HepG2 (cell line): Measurements from ENCODE around the gene CCND1. TPM values are rescaled to one million over a fixed set of nuclear protein-coding genes. Genes with fewer than 3 reads are reported as not detected.

Source experiments
- BORCS8-MEF2B ChIP-seq: sonication (generic); formaldehyde crosslinking; IDR thresholded peaks from 2 replicates; pipeline ENCODE4 v1.8.0; 2022; ENCODE audit warnings: mild to moderate bottlenecking, missing genetic modification reagents
- DMAP1 ChIP-seq: IDR thresholded peaks from 2 replicates; pipeline ENCODE4 v1.6.1; 2016
- DMTF1 ChIP-seq: sonication (generic); formaldehyde crosslinking; IDR thresholded peaks from 2 replicates; pipeline ENCODE4 v1.4.0; 2020; ENCODE audit warnings: mild to moderate bottlenecking, missing genetic modification reagents
- E2F1 ChIP-seq: sonication (generic); formaldehyde crosslinking; IDR thresholded peaks from 2 replicates; pipeline ENCODE4 v1.5.0; 2020; ENCODE audit warnings: missing genetic modification reagents
- GABPB1 ChIP-seq: IDR thresholded peaks from 2 replicates; pipeline ENCODE4 v1.6.1; 2016; ENCODE audit warnings: mild to moderate bottlenecking, missing genetic modification reagents, moderate library complexity, missing compliant biosample characterization
- HIVEP1 ChIP-seq: sonication (generic); formaldehyde crosslinking; IDR thresholded peaks from 2 replicates; pipeline ENCODE4 v1.4.0; 2020; ENCODE audit warnings: mild to moderate bottlenecking, missing genetic modification reagents
- HNRNPK ChIP-seq: fragments of 200-400 bp; formaldehyde crosslinking; IDR thresholded peaks from 2 replicates; pipeline ENCODE4 v1.6.1; 2018; ENCODE audit warnings: low read length, low read depth, moderate library complexity, mild to moderate bottlenecking; ENCODE audit not compliant: poor library complexity, severe bottlenecking
- HNRNPL ChIP-seq: fragments of 200-400 bp; formaldehyde crosslinking; IDR thresholded peaks from 2 replicates; pipeline ENCODE4 v1.6.1; 2017; ENCODE audit warnings: mild to moderate bottlenecking, low read depth, low read length
- MIER2 ChIP-seq: IDR thresholded peaks from 2 replicates; pipeline ENCODE4 v1.6.1; 2016; ENCODE audit warnings: missing biosample characterization, missing genetic modification reagents
- MLLT10 ChIP-seq: sonication (generic); formaldehyde crosslinking; IDR thresholded peaks from 2 replicates; pipeline ENCODE4 v1.4.0; 2020; ENCODE audit warnings: missing genetic modification reagents
- NFKB2 ChIP-seq: sonication (generic); formaldehyde crosslinking; IDR thresholded peaks from 2 replicates; pipeline ENCODE4 v1.4.0; 2020; ENCODE audit warnings: missing genetic modification reagents, borderline replicate concordance
- NKX3-1 ChIP-seq: sonication (generic); formaldehyde crosslinking; IDR thresholded peaks from 2 replicates; pipeline ENCODE4 v1.5.0; 2020; ENCODE audit warnings: missing genetic modification reagents
- PRPF4 ChIP-seq: fragments of 200-400 bp; formaldehyde crosslinking; IDR thresholded peaks from 2 replicates; pipeline ENCODE4 v1.6.1; 2016; ENCODE audit warnings: low read length, low read depth; ENCODE audit not compliant: poor library complexity, severe bottlenecking
- RFXAP ChIP-seq: sonication (generic); formaldehyde crosslinking; IDR thresholded peaks from 2 replicates; pipeline ENCODE4 v1.4.0; 2020; ENCODE audit warnings: missing genetic modification reagents, borderline replicate concordance
- SNAPC4 ChIP-seq: sonication (generic); formaldehyde crosslinking; IDR thresholded peaks from 2 replicates; pipeline ENCODE4 v1.4.0; 2020; ENCODE audit warnings: mild to moderate bottlenecking, missing genetic modification reagents
- SP4 ChIP-seq: sonication (generic); formaldehyde crosslinking; IDR thresholded peaks from 2 replicates; pipeline ENCODE4 v1.8.1; 2023; ENCODE audit warnings: mild to moderate bottlenecking, missing genetic modification reagents
- ZFAT ChIP-seq: sonication (generic); formaldehyde crosslinking; conservative IDR thresholded peaks from 2 replicates; pipeline ENCODE4 v1.8.1; 2023; ENCODE audit warnings: missing genetic modification reagents, inconsistent platforms
- ZFP37 ChIP-seq: sonication (generic); formaldehyde crosslinking; IDR thresholded peaks from 2 replicates; pipeline ENCODE4 v1.4.0; 2020; ENCODE audit warnings: missing genetic modification reagents, borderline replicate concordance
- ZNF260 ChIP-seq: sonication (generic); formaldehyde crosslinking; IDR thresholded peaks from 2 replicates; pipeline ENCODE4 v1.4.0; 2020; ENCODE audit warnings: missing genetic modification reagents, low read depth, mild to moderate bottlenecking, borderline replicate concordance
- ZNF30 ChIP-seq: sonication (generic); formaldehyde crosslinking; IDR thresholded peaks from 2 replicates; pipeline ENCODE4 v1.5.0; 2020; ENCODE audit warnings: mild to moderate bottlenecking, missing genetic modification reagents
- ZNF33B ChIP-seq: sonication (generic); formaldehyde crosslinking; IDR thresholded peaks from 2 replicates; pipeline ENCODE4 v1.5.1; 2020; ENCODE audit warnings: mild to moderate bottlenecking, missing genetic modification reagents
- ZNF841 ChIP-seq: sonication (generic); formaldehyde crosslinking; IDR thresholded peaks from 2 replicates; pipeline ENCODE4 v1.8.1; 2023; ENCODE audit warnings: missing genetic modification reagents, borderline replicate concordance
- polyA plus RNA-seq, 8 experiments: library from polyadenylated mRNA; depleted of rRNA in 3 of 8; stranded (reverse) in 7 of 8; unstranded in 1 of 8; fragments of >200 nt; fragmentation: Illumina TruSeq in 4 of 8; extraction: Trizol in 4 of 8; gene quantifications; 2 replicates each; pipeline versions ENCODE4 v1.2.1 to v1.2.3, GENCODE V29; 2011 to 2016; ENCODE audit warnings: low read depth in 4 of 8, missing spikeins in 1 of 8, mixed read lengths in 1 of 8; ENCODE audit not compliant: insufficient read depth in 1 of 8
- total RNA-seq, 5 experiments: library from RNA; depleted of rRNA; stranded (reverse); fragments of >200 nt; fragmentation: Illumina TruSeq; extraction: Trizol; gene quantifications; 2 replicates each; pipeline ENCODE4 v1.2.3, GENCODE V29; 2016; ENCODE audit warnings: low read depth in 1 of 5

The CCND1 gene
- total and polyA plus RNA-seq, 2 of the 13 experiments (the other 11 are each of a cell fraction or from before 2014, with no cell fraction given): 107 to 136 TPM

GRCh38 chr11:69640260-69640994 lies 529 bp upstream of the CCND1 start (continued):
- TF ChIP-seq MLLT10 (CRISPR knock-in tag) (no peak), HNRNPK (peak; percentile 82), MIER2 (0 out of 2 replicates have a peak, but pooled peaks have one; percentile 4), DMTF1 (CRISPR knock-in tag) (no peak), ZFP37 (0 out of 2 replicates have a peak, but pooled peaks have one; percentile 13), RFXAP (CRISPR knock-in tag) (no peak), HIVEP1 (CRISPR knock-in tag) (0 out of 2 replicates have a peak, but pooled peaks have one; percentile 3), PRPF4 (no peak), ZNF30 (CRISPR knock-in tag) (0 out of 2 replicates have a peak, but pooled peaks have one; percentile 44), ZNF260 (CRISPR knock-in tag) (no peak), SNAPC4 (CRISPR knock-in tag) (peak; percentile 24; the same call in 1 of the 2 replicates), ZFAT (CRISPR knock-in tag) (0 out of 2 replicates have a peak, but pooled peaks have one; percentile 7), NFKB2 (0 out of 2 replicates have a peak, but pooled peaks have one; percentile 11), NKX3-1 (CRISPR knock-in tag) (0 out of 2 replicates have a peak, but pooled peaks have one; percentile 4), ZNF841 (CRISPR knock-in tag) (0 out of 2 replicates have a peak, but pooled peaks have one; percentile 36), SP4 (CRISPR knock-in tag) (no peak), GABPB1 (CRISPR knock-in tag) (0 out of 2 replicates have a peak, but pooled peaks have one; percentile 3), ZNF33B (CRISPR knock-in tag) (no peak), DMAP1 (peak; percentile 31; the same call in 1 of the 2 replicates), BORCS8-MEF2B (CRISPR knock-in tag) (peak; percentile 13; the same call in 1 of the 2 replicates), HNRNPL (peak; percentile 68), E2F1 (CRISPR knock-in tag) (no peak)
